Stimulated activated effector memory CD8-positive, alpha-beta T cell treated with anti-CD3 and anti-CD28 coated beads, Interleukin-12 subunit alpha, Interleukin-12 subunit beta, amount 100 ng/mL, for 72 hours (primary cell): Measurements from ENCODE around the gene CCR5AS.
A peak's percentile ranks its signal among the peaks of the same experiment; 100 is the strongest.
"Not testable (repeated sequence)": the region's sequence is repeated elsewhere in the genome, so short reads cannot be mapped to it uniquely, and the experiment has no call there.

Experiments
- ATAC-seq: fragments of 150-1000 bp; cut with Tn5 transposase; 2 replicates; pipeline ENCODE4 v1.10.0; 2021
- DNase-seq, 2 donors: peaks; one replicate each; pipeline ENCODE4 v3.0.0; 2021 to 2022; ENCODE audit warnings: low spot score in 2 of 2
- H3K27ac Mint-ChIP-seq: one replicate; pipeline ENCODE4 v1.8.0; 2022; ENCODE audit warnings: mild to moderate bottlenecking, mixed read lengths
- H3K36me3 Mint-ChIP-seq: one replicate; pipeline ENCODE4 v1.8.0; 2022; ENCODE audit warnings: mild to moderate bottlenecking, mixed read lengths
- H3K4me1 Mint-ChIP-seq: one replicate; pipeline ENCODE4 v1.8.0; 2022; ENCODE audit warnings: mixed read lengths
- H3K4me3 Mint-ChIP-seq: one replicate; pipeline ENCODE4 v1.8.0; 2022; ENCODE audit warnings: mild to moderate bottlenecking, mixed read lengths
- H3K9me3 Mint-ChIP-seq: one replicate; pipeline ENCODE4 v1.8.0; 2022; ENCODE audit warnings: mixed read lengths

CCR5AS gene

DNA sequence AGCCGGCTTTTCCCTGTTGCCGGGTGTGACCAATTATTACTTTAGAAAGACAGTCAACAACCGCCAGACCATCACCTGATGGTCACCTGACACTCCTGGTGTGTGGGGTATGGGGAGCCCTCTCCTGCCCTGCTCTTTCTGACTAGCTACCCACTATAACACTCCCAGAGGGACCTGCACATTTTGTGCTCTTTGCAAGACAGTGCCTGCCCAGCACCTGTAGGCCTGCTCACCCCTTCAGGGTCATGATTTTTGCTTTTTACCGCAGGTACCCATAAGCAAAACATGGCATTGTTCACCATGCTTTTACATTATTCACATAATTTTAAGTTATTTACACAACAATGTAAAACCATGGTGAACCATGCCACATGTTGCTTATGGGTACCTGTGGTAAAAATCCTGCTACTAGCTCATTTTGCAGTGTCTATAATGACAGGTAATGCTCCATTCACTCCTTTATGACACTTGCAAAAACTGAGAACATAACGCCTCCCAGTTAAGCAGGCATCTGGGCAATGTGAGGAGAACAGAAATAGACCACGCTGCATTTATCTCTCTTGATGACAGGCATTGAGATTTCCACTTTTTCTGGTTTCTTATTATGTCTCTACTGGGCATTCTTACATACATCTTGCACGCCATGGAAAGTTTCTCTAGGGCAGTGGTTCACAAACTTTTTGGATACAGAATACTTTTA is 10.1 kb upstream of the CCR5AS start:
- no peak for ATAC-seq
- H3K4me3 Mint-ChIP-seq: no peak overlapping the region
- no peaks in the 10 kb centered on the region for H3K9me3 Mint-ChIP-seq
- no peak for DNase-seq
- no peak overlapping the region for H3K27ac Mint-ChIP-seq
- no peaks in the 10 kb centered on the region for H3K4me1 Mint-ChIP-seq
- H3K36me3 Mint-ChIP-seq: no peaks in the 10 kb centered on the region

GRCh38 chr3:46416125-46416810 is 9.4 kb upstream of the CCR5AS start:
- Mint-ChIP-seq H3K4me1 (no peaks in the 10 kb centered on the region), H3K9me3 (no peaks in the 10 kb centered on the region), H3K27ac (no peak overlapping the region), H3K36me3 (no peaks in the 10 kb centered on the region), H3K4me3 (no peak overlapping the region)
- DNase-seq (no peak), ATAC-seq (no peak)

- DNase-seq (no peak), ATAC-seq (no peak)
- Mint-ChIP-seq H3K27ac (no peak overlapping the region), H3K4me1 (peaks cover 5% of the 10 kb centered on the region), H3K4me3 (no peak overlapping the region), H3K9me3 (no peaks in the 10 kb centered on the region), H3K36me3 (no peaks in the 10 kb centered on the region)
Observed at GRCh38 chr3:46414739-46415138, 7.9 kb upstream of the CCR5AS start.

GRCh38 chr3:46413951-46414350 is 7.1 kb upstream of the CCR5AS start:
- no peaks in the 10 kb centered on the region for H3K9me3 Mint-ChIP-seq
- ATAC-seq: no peak
- no peak overlapping the region for H3K27ac Mint-ChIP-seq
- no peak for DNase-seq
- peaks cover 8% of the 10 kb centered on the region for H3K4me1 Mint-ChIP-seq
- peaks cover 2% of the 10 kb centered on the region for H3K36me3 Mint-ChIP-seq
- H3K4me3 Mint-ChIP-seq: no peak overlapping the region

DNA sequence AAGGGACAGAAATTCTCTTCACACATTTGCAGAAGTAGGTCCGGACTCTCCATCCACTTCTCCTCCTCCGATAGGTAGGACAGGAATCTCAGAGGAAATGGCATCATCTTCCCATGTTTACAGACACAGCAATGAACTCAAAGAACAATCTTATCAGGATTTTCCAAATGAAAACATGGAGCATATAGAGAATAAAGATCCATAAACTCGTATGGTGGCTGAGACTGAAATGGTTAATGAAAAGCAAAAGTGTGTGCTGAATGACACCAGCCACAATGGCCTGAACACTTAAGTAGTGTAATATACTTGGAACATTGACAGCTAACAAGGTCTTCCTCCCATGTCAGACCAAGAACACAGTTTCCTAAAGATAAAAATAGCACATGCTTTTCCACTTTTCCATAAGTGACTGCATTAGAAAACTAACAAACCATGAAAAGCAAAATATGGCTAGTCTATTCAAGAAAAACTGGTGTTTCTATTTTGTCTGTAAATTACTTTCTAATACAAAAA is 6.0 kb upstream of the CCR5AS start:
- H3K36me3 Mint-ChIP-seq: peaks cover 6% of the 10 kb centered on the region
- ATAC-seq (no peak), DNase-seq (no peak)
- H3K4me1 Mint-ChIP-seq: peaks cover 14% of the 10 kb centered on the region
- H3K9me3 Mint-ChIP-seq: no peaks in the 10 kb centered on the region
- H3K27ac Mint-ChIP-seq: no peak overlapping the region
- H3K4me3 Mint-ChIP-seq: no peak overlapping the region

GRCh38 chr3:46411271-46411670 is 4.4 kb upstream of the CCR5AS start:
- Mint-ChIP-seq H3K4me1 (peaks cover 29% of the 10 kb centered on the region), H3K36me3 (peaks cover 6% of the 10 kb centered on the region), H3K4me3 (no peak overlapping the region), H3K9me3 (no peaks in the 10 kb centered on the region), H3K27ac (no peak overlapping the region)
- DNase-seq (no peak), ATAC-seq (no peak)

- H3K36me3 Mint-ChIP-seq: peaks cover 6% of the 10 kb centered on the region
- H3K27ac Mint-ChIP-seq: no peak overlapping the region
- H3K9me3 Mint-ChIP-seq: no peaks in the 10 kb centered on the region
- H3K4me1 Mint-ChIP-seq: peaks cover 30% of the 10 kb centered on the region
- H3K4me3 Mint-ChIP-seq: no peak overlapping the region
- DNase-seq (no peak), ATAC-seq (no peak)
Observed at GRCh38 chr3:46410669-46411068, 3.8 kb upstream of the CCR5AS start.

DNA sequence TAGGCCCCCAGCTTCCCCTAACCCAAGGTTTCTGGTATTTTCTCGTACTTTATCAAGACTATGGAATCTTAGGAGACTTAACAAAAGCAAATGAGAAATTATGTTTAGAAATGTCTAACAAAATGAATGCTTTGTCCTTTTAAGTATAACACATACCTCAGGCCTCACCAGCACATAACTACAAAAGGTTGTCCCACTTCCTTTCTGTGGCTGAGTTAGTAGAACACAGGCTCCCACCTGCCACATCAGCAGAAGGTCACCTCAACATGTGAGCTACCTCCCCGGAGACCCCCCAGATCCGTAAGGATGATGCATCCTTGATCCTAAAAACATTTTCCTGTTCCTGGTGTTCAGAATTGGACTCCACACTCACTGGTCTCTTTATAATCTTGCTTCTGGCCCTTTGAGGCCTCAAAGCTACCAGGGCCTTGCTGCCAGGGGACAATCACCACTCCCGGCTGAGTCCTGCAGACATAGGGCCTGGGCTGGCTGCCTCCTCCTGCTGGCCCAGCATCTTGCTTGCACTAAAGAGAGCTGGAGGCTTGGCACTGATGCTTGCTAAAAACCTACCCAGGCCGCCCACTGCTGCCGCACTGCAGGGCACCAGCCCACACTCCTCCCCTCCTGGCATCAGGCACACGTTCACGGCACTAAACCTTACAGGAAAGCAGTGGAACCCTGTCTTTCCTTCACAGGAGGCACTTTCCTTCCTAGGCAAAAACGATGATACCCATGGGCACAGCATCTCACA is 3.0 kb upstream of the CCR5AS start:
- H3K4me3 Mint-ChIP-seq: no peak overlapping the region
- DNase-seq (no peak), ATAC-seq (no peak)
- peaks cover 6% of the 10 kb centered on the region for H3K36me3 Mint-ChIP-seq
- H3K27ac Mint-ChIP-seq: no peak overlapping the region
- peaks cover 30% of the 10 kb centered on the region for H3K4me1 Mint-ChIP-seq
- no peaks in the 10 kb centered on the region for H3K9me3 Mint-ChIP-seq

DNA sequence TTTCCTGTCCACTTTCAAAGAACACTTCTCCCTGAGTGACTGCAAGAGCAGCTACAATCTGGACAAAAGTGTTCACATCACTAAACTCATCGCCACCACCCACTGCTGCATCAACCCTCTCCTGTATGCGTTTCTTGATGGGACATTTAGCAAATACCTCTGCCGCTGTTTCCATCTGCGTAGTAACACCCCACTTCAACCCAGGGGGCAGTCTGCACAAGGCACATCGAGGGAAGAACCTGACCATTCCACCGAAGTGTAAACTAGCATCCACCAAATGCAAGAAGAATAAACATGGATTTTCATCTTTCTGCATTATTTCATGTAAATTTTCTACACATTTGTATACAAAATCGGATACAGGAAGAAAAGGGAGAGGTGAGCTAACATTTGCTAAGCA is 2.0 kb upstream of the CCR5AS start:
- H3K27ac Mint-ChIP-seq: no peak overlapping the region
- DNase-seq (no peak), ATAC-seq (no peak)
- no peaks in the 10 kb centered on the region for H3K9me3 Mint-ChIP-seq
- peaks cover 30% of the 10 kb centered on the region for H3K4me1 Mint-ChIP-seq
- peaks cover 6% of the 10 kb centered on the region for H3K36me3 Mint-ChIP-seq
- no peak overlapping the region for H3K4me3 Mint-ChIP-seq

DNA sequence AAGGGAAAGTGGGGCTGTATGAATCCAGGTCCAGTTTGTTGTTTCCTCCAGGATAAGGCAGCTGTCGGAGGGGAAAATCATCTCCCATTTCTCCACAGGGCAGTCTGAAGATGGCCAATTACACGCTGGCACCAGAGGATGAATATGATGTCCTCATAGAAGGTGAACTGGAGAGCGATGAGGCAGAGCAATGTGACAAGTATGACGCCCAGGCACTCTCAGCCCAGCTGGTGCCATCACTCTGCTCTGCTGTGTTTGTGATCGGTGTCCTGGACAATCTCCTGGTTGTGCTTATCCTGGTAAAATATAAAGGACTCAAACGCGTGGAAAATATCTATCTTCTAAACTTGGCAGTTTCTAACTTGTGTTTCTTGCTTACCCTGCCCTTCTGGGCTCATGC is 1.1 kb upstream of the CCR5AS start:
- Mint-ChIP-seq H3K4me1 (peaks cover 30% of the 10 kb centered on the region), H3K36me3 (peaks cover 6% of the 10 kb centered on the region), H3K4me3 (peak overlapping the region; percentile 83), H3K9me3 (no peaks in the 10 kb centered on the region), H3K27ac (peak overlapping the region; percentile 97)
- no peak for DNase-seq
- ATAC-seq: no peak

DNA sequence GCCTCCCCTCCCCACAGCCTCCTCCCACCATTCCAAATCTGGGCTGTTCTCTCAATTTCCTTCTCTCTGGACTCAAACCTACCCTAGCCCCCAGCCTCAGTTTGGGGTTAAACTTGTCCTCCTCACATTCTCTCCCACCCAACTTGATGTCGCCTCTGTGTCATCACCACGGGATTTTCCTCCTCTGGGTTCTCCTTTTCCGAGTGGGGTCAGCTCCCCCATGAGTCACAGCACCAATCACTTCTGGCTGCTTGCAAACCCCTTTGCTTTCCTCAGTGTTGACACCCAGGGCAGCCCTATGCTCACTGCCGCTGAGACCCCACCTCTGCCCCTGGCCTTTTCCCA is 451 bp downstream of the CCR5AS start:
- Mint-ChIP-seq H3K27ac (peak overlapping the region; percentile 97), H3K36me3 (peaks cover 6% of the 10 kb centered on the region), H3K4me1 (peaks cover 30% of the 10 kb centered on the region), H3K4me3 (peak overlapping the region; percentile 83), H3K9me3 (no peaks in the 10 kb centered on the region)
- ATAC-seq (no peak), DNase-seq (no peak)

DNA sequence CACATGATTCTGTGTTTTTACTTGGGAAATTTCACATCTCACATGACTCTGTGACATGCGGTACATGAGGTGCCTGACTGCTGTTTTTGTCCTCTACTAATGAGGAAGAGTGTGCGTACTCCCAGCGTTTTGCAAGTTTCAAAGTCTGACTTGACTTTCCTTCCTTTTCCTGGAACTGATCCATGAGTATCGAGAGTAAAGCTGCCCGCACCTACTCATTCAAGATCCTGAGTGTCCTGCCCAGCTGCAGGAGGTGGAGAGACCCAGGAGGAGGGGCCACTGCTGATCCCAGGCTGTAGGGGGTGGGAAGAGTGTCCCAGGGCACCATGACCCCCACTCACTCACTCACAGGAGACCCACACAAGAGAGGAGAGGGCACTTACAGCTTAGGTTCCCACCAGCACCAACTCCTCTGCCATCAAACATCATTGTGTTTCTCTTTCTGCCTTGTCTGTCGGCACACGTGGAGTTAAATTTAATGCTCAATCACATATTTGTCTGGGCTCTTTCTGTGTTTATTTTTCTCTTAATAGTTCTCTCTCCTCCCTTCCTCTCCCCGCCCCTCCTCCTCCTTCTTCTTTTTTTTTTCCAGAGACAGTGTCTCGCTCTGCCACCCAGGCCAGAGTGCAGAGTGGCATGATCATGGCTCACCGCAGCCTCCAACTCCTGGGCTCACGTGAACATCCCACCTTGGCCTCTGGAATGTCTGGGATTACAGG is 1.4 kb downstream of the CCR5AS start:
- Mint-ChIP-seq H3K4me1 (peaks cover 30% of the 10 kb centered on the region), H3K9me3 (no peaks in the 10 kb centered on the region), H3K27ac (peak overlapping the region; percentile 20), H3K36me3 (peaks cover 6% of the 10 kb centered on the region), H3K4me3 (no peak overlapping the region)
- ATAC-seq: no peak
- DNase-seq: no peak

- not testable (repeated sequence) for DNase-seq, H3K36me3 Mint-ChIP-seq, H3K9me3 Mint-ChIP-seq, ATAC-seq, H3K27ac Mint-ChIP-seq, H3K4me3 Mint-ChIP-seq
- H3K4me1 Mint-ChIP-seq: peaks cover 17% of the 10 kb centered on the region
Observed at GRCh38 chr3:46402902-46403301, 4.0 kb downstream of the CCR5AS start.

- Mint-ChIP-seq H3K4me1 (peaks cover 10% of the 10 kb centered on the region), H3K36me3 (no peaks in the 10 kb centered on the region), H3K4me3 (no peak overlapping the region), H3K9me3 (no peaks in the 10 kb centered on the region), H3K27ac (no peak overlapping the region)
- ATAC-seq: no peak
- no peak for DNase-seq
Observed at GRCh38 chr3:46401579-46401978, 5.3 kb downstream of the CCR5AS start.

DNA sequence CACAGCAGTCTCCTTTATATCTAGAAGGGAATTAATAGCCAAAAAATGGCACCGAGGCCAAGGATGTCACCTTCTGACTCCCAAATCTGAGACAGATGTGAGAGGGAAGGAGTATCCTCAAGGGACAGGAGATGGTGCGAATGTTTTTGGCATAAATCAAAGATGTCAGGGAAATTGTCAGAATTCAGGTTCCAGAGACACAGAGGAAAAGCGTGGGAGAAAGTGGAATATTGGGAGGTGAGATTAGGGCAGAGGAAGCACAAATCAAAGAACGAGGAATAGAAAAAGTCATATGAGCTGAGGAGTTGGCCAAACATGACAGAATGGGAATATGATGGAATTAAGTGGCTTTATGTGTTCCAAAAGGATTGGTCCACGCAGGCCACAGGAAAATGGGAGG is 6.0 kb downstream of the CCR5AS start:
- Mint-ChIP-seq H3K4me3 (no peak overlapping the region), H3K9me3 (no peaks in the 10 kb centered on the region), H3K27ac (no peak overlapping the region), H3K4me1 (peaks cover 13% of the 10 kb centered on the region), H3K36me3 (no peaks in the 10 kb centered on the region)
- ATAC-seq (no peak), DNase-seq (no peak)
